ENCODE measurements around the gene MRPL54.
"Not testable (repeated sequence)": the region's sequence is repeated elsewhere in the genome, so short reads cannot be mapped to it uniquely, and the experiment has no call there.

MRPL54 gene

DNA sequence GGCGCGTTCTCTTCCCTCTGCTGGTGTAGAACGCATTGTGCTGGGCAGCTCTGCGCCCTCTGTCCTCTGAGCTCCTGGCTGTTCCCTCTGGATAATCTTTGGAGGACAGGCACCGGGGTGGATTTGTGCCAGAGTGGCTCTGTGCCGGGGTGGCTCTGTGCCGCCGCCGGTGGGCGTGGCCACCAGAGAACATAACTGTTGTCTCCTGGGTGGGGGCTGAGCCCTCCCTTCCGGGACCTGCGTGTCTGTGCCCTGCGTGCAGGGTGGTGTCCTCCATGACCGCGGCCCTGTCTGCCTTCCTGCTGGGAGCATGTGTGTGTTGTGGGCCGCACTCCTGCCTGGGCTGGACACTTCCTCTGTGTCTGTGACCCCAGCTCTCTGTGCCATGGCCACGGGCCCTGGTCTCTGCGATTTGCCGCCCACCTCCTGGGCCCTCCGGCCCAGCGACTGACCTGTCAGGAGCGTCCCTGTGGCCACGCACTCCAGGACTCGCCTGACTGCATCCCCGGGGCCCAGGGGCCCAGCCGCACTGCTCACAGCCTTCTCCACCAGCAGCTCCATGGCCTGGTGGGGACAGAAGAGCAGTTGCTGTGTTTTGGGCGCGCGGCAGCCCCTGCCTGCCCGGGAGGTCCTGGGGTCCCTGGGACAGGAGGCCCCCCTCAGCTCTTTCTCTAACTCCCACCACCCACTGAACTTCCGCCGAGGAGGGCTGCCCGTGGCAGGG is 46.1 kb downstream of the MRPL54 start:
- no peak for DNase-seq (ENCODE audit: low read depth in 1 of 2, low spot score in 1 of 2)

GRCh38 chr19:3809881-3810707 is 47.6 kb downstream of the MRPL54 start:
- DNase-seq (ENCODE audit: low read depth in 1 of 2, low spot score in 1 of 2) = no peak

DNA sequence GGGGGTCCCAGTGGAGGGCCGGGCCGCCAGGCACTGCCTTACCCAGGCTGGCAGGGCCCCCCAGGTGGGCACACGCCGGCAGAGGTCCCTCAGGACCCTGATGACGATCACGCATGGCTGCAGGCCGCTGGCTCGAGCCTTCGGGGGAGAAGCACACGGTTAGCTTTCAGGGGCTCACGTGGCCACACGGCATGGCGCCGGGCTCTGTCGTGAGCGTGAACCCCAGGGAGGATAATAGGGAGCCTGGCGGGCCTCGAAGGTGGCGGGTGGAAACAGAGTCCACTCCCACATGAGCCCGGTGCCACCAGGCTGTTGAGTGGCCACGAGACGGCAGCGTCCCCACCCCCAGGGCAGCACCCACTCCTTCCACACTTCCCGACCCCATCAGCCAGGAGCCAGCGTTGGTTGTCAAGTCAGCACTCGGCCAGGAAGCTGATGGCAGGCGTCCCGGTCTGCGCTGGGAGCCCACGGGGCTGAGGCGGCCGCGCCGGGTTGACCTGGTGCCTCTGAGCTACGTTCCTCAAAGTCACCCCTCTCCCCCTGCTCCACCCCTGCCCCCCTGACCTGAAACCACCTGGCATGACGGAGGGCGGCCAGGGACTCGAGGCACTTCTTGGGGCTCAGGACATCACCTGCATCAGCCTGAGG is 48.4 kb downstream of the MRPL54 start:
- no peak for DNase-seq (ENCODE audit: low read depth in 1 of 2, low spot score in 1 of 2)

DNA sequence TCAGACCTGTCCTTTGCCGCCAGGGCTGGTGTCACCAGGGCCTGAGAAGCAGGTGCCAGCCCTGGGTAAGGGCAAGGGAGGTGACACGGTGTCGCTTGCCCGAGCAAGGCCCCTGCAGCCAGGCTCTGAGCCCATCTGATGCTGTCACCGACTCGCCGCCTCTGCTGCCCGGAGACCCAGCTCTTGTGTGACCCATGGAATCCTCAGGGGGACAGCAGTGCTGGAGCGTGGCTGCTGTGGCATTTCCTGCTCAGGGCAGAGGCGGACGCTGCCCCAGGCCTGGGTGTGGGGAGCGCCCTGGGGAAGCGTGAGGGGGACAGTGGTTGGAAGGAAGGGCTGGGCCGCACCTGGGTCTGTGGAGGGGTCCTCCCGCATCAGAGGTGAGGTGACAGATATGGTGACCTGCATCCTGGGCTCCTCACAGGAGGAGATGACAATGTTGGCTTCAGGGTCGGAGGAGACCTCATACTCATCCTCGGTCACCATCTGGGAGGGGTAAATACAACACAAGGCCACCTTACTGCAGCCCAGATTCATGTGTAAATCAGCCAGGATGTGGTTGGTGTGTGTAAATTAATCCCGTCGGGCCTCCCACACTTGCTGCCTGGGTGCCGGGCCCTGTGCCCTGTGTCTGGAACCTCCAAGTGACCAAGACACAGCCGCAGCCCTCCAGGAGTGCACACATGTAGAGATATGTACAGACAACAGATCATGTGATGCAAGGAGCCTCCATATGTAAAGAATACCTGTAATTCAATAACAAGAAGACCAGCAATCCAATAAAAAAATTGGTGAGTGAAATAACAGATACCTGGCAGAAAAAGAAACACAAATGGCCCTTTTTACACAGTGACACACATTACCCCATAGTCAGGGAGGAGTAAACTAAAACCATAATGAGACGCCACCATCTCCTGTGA is 51.3 kb downstream of the MRPL54 start:
- DNase-seq (ENCODE audit: low read depth in 1 of 2, low spot score in 1 of 2) = no peak

DNA sequence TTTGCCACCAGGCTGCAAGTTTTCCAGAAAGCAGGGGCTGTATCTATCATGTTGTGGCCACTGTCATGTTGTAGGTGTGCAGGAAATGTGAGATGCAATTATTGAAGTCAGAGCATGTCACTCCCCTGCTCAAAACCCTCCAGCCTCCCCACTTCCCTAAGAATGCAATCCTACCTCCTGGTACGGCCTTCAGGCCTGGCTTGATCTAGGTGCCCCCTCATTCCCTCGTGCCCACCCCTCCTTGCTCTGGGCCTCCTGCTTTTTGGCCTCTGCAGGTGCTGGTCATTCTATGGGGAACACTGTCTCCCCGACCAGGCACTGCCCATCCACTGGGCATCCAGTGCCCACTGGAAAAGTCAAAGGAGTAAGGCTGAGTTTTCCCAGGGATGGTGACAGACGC is 52.2 kb downstream of the MRPL54 start:
- no peak for DNase-seq (ENCODE audit: low read depth in 1 of 2, low spot score in 1 of 2)

DNA sequence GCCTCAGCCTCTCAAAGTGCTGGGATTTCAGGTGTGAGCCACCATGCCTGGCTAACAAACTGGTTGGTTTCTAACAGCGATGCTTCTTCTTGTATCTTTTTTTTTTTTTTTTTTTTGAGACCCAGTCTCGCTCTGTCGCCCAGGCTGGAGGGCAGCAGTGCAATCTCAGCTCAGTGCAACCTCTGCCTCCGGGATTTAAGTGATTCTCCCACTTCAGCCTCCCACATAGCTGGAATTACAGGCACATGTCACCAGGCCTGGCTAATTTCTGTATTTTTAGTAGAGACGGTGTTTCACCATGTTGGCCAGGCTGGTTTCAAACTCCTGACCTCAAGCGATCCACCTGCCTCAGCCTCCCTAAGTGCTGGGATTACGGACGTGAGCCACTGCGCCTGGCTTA is 53.7 kb downstream of the MRPL54 start:
- not testable (repeated sequence) for DNase-seq (ENCODE audit: low read depth in 1 of 2, low spot score in 1 of 2)

GRCh38 chr19:3816566-3817218 is 54.2 kb downstream of the MRPL54 start:
- no peak for DNase-seq (ENCODE audit: low read depth in 1 of 2, low spot score in 1 of 2)

Data from activated T-helper 1 cell treated with anti-CD3 and anti-CD28 coated beads, Interleukin-2, amount 50 U/mL, for 16 hours (primary cell).